GM10266 (cell line): ENCODE measurements around the gene FGF14.

Experiments used
- DNase-seq: peaks from one replicate; pipeline ENCODE4 v3.0.0; 2012; ENCODE audit errors: extremely low spot score
- CTCF ChIP-seq: IDR thresholded peaks from 2 replicates; pipeline ENCODE4 v1.5.1; 2012; ENCODE audit warnings: mild to moderate bottlenecking, low read depth; ENCODE audit not compliant: control insufficient read depth, insufficient read depth; ENCODE audit errors: missing control alignments

Gene FGF14

DNA sequence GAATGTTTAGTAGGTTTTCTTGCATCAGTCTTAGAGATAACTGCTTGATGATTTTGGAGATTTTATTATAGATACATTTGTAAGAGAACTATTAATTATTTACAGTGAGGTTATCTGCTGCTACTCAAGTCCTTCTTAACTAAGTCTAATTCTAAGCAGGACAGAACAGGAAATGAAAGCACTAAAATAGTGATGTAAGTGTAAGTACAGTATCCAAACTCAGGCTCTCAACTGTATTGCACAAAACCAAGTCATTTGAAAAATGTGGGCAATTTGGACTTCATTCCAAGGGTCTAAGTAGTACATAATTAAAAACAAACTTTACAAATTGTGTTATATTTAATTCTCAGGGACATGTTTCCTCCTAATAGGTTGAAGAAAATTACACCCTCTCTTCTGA lies 532.3 kb downstream of the FGF14 start:
- no peak for TF ChIP-seq CTCF
- DNase-seq: no peak

GRCh38 chr13:101868585-101869469 lies 533.0 kb downstream of the FGF14 start:
- TF ChIP-seq CTCF: no peak

DNA sequence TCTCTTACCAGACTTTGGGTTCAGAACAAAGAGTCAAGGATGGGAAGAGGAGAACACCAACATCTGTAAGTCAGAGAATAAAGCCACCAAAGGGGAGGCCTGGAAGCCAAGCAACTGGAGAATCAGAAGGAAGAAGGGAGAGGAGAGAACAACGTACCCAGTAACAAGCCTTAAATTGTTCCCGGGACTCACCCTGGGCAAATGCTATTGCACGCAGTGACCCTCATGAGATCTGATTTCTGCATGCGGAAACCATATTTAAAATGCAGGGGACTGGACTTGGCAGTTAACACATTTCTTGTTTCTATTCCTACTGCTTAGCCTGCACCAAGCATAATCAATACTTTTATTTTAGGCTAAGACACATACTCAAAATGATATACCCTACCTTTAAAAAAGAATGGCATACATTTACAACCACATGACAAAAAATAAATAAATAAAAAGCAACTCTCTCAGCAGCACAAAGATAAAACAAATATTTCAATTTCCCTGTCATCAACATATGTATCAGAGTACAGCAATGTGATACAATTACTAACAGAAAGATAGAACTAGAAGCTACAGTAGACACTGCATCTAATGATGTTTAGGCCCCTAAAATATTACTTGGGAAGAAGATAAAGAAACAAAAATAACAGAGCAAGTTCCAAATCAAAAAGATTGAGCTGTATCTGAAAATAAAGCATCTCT lies 534.8 kb downstream of the FGF14 start:
- DNase-seq: no peak
- no peak for TF ChIP-seq CTCF

More at GRCh38 chr13:101868585-101869469, 533.0 kb downstream of the FGF14 start:
- DNase-seq: no peak

- TF ChIP-seq CTCF: no peak
- no peak for DNase-seq
Measured at GRCh38 chr13:101858860-101859259, 543.0 kb downstream of the FGF14 start.

GRCh38 chr13:101846701-101847100 lies 555.1 kb downstream of the FGF14 start:
- no peak for TF ChIP-seq CTCF
- no peak for DNase-seq

DNA sequence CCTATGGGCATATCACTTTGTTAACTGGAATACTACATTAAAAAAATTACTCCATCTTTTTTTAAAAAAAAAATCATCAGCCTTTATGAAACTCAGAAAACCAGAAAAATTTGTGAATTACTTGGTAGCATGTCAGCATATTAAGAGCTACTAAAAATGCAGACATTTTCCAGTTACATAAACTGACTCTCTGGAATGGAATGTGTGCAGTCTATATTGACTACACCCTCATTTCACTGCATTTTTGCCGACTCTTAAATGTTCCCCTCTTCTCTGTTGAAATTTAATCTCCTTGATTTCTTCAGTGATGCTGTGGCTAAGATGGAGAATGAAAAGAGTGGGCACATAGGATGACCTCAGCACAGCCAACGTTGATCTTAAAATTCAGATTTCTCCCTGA lies 555.6 kb downstream of the FGF14 start:
- no peak for DNase-seq
- TF ChIP-seq CTCF: no peak
